ENCODE results near the gene RHEB. TPM values are rescaled to one million over a fixed set of nuclear protein-coding genes. Genes with fewer than 3 reads are reported as not detected.

Gene RHEB
- total RNA-seq, 1 experiment from 2014 or later = 217 TPM

- no peak for DNase-seq (ENCODE audit: low read depth)
Measured at GRCh38 chr7:151529842-151530241, 10.1 kb upstream of the RHEB start.

- DNase-seq (ENCODE audit: low read depth) = no peak
Measured at GRCh38 chr7:151524845-151525244, 5.2 kb upstream of the RHEB start.

- no peak for DNase-seq (ENCODE audit: low read depth)
Measured at GRCh38 chr7:151524331-151524730, 4.6 kb upstream of the RHEB start.

DNA sequence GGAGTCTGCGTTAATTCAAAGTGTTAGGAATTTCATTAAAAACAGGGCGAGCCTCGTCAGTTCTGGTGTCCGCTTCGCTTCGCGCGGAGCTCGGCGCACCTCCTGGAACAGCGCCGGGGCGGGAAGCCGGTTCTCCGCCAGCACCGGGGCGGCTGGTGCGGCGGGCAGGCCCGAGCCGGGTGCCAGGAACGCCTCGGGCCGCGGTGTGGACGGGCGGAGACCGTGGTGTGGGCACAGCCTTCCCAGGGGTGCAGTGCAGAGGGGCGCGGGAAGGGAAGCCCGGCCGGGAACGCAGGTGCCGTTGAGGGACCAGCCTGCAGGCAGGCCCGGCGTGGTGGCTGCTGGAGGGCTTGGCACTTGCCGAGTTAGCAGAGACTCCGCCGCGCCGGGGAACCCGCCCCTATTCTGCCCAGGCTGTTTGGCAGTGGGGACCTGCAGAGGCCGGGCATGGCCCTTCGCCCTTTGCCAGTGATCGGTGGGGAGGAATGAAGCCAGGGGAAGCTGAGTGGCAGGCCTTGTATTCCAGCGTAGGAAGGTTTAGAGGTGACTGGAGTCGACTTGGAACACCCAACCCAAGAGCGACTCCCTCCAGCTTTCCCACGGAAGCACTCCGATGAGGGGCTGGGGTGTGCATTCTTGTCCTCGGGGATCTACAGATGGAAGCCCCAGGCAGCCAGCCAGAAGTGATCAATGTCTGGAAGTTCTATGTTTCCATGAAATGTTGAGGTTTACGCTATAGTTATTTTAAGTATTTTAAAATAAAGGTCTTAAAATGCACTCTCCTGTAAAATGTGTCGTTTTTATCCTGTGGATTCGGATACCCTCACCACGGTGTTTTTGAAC is 945 bp upstream of the RHEB start:
- peak; percentile 49 for DNase-seq (ENCODE audit: low read depth)

- DNase-seq (ENCODE audit: low read depth) = peak; percentile 32
Measured at GRCh38 chr7:151518947-151519764, 539 bp downstream of the RHEB start.

DNA sequence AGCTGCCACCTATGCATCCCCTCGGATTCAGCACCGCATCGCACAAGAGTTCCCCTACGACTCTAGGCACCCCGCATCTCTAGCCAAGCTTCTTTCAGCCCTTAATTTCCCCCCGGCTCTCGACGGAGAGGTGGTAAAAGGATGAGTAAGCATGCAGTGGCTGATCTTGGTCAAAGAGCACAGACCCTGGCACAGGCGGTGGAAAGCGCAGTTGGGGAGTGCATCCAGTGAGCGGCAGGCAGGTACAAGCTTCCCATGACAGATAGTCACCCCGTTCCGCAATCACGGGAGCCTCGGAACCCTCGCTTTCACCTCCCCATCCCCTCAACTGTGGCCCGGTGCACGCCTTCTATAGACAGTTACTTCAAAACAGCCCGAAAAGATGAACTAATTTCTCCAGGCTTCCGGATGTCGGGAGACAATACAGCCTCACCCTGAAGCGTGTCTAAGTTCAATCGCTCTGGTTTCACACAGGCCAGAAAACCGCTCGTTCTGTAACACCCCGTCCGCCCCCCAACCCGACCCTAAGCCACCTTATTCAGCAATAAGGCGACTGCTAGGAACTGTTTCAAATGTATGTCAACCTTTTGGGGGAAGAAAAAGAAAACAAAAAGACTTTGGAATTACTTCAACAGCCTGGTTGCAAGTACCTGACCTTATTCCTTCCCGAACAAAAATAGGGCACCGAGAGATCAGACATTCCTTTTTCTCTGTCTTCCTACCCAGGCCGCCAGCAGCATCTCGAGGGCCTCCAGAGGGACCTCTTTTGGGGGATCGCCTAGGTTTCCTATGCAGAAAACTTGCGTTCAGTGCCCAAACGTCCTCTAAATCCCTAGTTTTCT is 1.4 kb downstream of the RHEB start:
- peak; percentile 64 for DNase-seq (ENCODE audit: low read depth)

DNA sequence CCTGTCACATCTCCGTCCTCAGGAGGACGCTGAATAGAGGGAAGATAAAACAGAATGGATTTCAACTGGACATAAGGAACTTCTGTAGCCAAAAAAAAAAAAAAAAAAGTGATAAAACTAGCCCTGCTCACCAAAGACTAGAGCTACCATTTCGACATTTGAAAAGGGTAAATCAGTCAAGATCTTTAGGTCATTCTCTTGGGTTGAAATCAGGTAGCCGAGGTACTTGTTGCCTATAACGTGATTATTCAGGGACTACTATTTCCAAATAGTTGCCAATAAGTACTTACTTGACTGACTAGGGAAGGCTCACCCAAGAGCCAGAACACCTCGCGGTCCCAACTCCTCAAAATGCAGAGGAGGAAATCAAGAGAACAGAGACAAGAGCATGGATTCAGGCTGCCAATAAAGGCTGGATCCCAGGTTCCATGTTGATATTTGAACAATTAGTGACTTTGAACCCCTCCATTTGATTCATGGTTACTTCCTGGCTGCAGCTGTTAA is 2.0 kb downstream of the RHEB start:
- DNase-seq (ENCODE audit: low read depth) = no peak

GRCh38 chr7:151515276-151515565 is 4.5 kb downstream of the RHEB start:
- DNase-seq (ENCODE audit: low read depth) = no peak

GRCh38 chr7:151514461-151515275 is 5.0 kb downstream of the RHEB start:
- DNase-seq (ENCODE audit: low read depth) = no peak

DNA sequence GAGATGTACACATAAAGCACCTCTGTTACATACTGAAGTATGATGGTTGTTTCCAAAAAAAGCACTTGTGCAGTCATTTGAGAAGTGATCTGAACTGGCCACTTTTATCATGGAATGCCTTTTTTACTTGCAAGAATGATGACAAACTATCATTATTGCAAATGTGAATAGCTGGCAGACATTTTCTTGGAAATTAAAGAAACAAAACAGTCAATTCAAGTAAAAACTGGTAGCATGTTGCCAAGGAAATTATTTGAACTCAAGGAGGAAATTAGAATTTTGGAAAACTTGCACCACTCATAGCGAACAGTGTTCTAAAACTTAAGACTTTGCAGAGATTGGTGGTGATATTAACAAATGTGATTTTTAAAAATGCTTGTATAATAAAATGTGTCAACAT is 6.6 kb downstream of the RHEB start:
- no peak for DNase-seq (ENCODE audit: low read depth)

GRCh38 chr7:151512353-151512752 is 7.3 kb downstream of the RHEB start:
- DNase-seq (ENCODE audit: low read depth) = no peak

GRCh38 chr7:151511946-151512345 is 7.7 kb downstream of the RHEB start:
- DNase-seq (ENCODE audit: low read depth) = no peak

GRCh38 chr7:151511270-151511669 is 8.4 kb downstream of the RHEB start:
- no peak for DNase-seq (ENCODE audit: low read depth)

GRCh38 chr7:151509670-151510333 is 9.9 kb downstream of the RHEB start:
- DNase-seq (ENCODE audit: low read depth) = no peak

GRCh38 chr7:151508991-151509390 is 10.7 kb downstream of the RHEB start:
- no peak for DNase-seq (ENCODE audit: low read depth)

DNA sequence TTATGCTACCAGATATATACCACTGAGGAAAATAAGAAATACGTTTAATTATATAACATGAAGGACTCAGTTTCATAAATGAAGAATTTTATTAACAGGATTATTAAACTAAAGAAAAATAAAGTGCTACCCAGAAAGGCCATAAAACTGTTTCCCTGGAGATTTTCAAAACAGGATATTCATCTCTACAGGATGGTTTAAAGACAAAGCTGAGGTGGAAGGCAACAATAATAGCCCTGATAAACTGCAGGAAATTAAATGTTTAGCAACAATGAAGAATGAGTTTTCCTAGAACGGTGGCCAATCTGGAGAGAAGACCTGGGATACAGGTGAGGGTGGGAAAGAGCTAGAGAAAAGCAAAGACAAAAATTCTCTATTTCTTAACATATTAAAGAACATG is 11.9 kb downstream of the RHEB start:
- DNase-seq (ENCODE audit: low read depth) = no peak

GRCh38 chr7:151506901-151507382 is 12.8 kb downstream of the RHEB start:
- no peak for DNase-seq (ENCODE audit: low read depth)

DNA sequence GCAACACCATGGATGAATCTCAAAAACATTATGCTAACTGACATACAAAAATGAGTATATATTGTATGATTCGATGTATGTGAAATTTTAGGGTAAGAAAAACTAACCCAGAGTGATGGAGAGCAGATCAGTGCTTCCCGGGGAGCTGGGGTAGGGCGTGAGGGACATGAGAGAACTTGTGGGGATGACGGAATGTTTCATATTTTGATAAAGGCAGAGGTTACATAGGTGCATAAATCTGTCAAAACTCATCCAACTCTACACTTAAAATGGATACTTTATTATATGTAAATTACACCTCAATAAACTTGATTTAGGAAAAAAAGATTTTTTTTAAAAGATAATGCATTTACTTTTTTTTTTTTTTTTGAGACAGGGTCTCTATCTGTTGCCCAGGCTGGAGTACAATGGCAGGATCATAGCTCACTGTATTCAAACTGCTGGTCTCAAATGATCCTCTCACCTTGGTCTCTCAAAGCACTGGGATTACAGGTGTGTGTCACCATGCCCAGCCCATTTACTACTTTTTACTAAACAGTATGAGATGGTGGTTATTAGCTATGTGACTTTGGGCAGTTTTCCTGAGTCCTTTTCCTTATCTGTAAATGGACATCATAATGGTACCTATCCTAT is 13.7 kb downstream of the RHEB start:
- DNase-seq (ENCODE audit: low read depth) = no peak

DNA sequence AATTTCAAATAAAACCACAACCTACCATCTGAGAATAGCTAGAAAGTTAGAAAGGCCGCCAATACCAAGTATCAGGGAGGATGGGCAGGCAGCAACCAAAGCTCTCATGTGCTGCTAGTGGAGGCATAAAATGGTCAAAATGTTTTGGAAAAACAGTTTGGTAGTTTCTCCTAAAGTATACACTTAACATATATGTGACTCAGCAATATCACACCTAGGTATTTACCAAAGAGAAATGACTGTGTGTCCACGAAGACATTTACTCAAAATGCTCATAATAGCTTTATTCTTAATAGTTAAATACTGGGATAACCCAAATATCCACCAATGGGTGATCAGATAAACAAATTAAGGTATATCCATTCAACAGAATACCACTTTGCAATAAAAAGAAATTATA is 14.3 kb downstream of the RHEB start:
- no peak for DNase-seq (ENCODE audit: low read depth)

DNA sequence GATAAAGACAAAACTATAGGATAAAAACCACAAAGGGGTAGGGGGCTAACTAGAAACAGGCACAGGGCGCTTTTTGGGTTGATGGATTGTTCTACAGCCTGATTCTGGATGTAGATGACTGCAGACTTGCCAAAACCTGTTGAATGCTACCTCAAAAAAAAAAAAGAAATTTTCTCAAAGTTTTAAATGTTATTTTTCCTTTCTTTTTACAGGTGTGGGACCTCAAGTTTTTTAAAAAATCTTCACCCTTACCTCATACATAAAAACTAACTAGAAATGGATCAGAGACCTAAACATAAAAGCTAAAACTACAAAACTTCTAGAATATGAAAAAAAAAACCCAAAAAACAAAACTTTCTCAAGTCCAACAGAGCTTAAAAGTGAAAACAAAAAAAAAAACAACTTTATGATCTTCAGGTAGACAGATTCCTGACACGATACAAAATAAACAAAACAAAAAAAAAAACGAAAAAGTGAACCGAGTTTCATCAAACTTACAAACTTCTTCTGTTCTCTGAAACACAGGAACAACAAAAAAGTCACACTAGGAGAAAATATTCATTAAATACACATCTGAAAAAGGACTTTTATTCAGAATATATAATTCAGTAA is 14.9 kb downstream of the RHEB start:
- no peak for DNase-seq (ENCODE audit: low read depth)

Data from RPMI7951 (cell line).